Sigmoid colon (tissue), 7 donors: ENCODE data around the gene SLC34A1. TPM values are rescaled to one million over a fixed set of nuclear protein-coding genes. Genes with fewer than 3 reads are reported as not detected.

Source experiments
- DNase-seq: peaks from one replicate; pipeline ENCODE4 v3.0.0-alpha.2; 2019
- H3K27ac ChIP-seq, 4 donors: fragments of 200-600 bp; sonication (generic); one replicate each; pipeline ENCODE4 v1.5.1; 2016 to 2019; ENCODE audit warnings: mild to moderate bottlenecking in 1 of 4
- H3K27me3 ChIP-seq, 3 donors: fragments of 200-600 bp; sonication (generic); one replicate each; pipeline ENCODE4 v1.5.1; 2019; ENCODE audit warnings: mild to moderate bottlenecking in 1 of 3
- H3K36me3 ChIP-seq, 4 donors: fragments of 200-600 bp; sonication (generic); one replicate each; pipeline ENCODE4 v1.5.1; 2016 to 2019
- H3K4me1 ChIP-seq, 4 donors: fragments of 200-600 bp; sonication (generic); one replicate each; pipeline ENCODE4 v1.5.1; 2017 to 2019
- H3K4me3 ChIP-seq, 4 donors: fragments of 200-600 bp; sonication (generic); one replicate each; pipeline ENCODE4 v1.5.1; 2017 to 2019; ENCODE audit warnings: mild to moderate bottlenecking in 2 of 4, moderate library complexity in 1 of 4
- H3K9me3 ChIP-seq, 4 donors: fragments of 200-600 bp in 3 of 4; sonication (generic) in 3 of 4; one replicate each; pipeline versions ENCODE4 v1.5.1 to v1.6.1; 2013 to 2019
- CTCF ChIP-seq, 4 experiments: fragments of 450-650 bp in 3 of 4; fragments of 200-600 bp in 1 of 4; IDR thresholded peaks; one replicate each; pipeline ENCODE4 v1.5.1; 2016 to 2019; ENCODE audit warnings: antibody characterized with exemption in 4 of 4, mild to moderate bottlenecking in 3 of 4, moderate library complexity in 2 of 4
- EP300 ChIP-seq, 4 donors: sonication (generic); formaldehyde crosslinking; IDR thresholded peaks; one replicate each; pipeline ENCODE4 v1.6.1; 2017; ENCODE audit warnings: antibody characterized with exemption in 4 of 4
- POLR2A ChIP-seq, 2 donors: fragments of 450-650 bp; IDR thresholded peaks; one replicate each; pipeline ENCODE4 v1.6.1; 2016; ENCODE audit warnings: antibody characterized with exemption in 2 of 2, mild to moderate bottlenecking in 2 of 2, moderate library complexity in 2 of 2
- POLR2AphosphoS5 ChIP-seq, 4 donors: sonication (generic); formaldehyde crosslinking; IDR thresholded peaks; one replicate each; pipeline ENCODE4 v1.6.1; 2017; ENCODE audit warnings: antibody characterized with exemption in 4 of 4
- WGBS, 2 donors: extraction: QIAGEN DNeasy Blood & Tissue Kit; methylation state at CpG; one replicate each; pipeline ENCODE4 v1.1.7; 2013; 5-methylcytosine and 5-hydroxymethylcytosine counted together
- intact Hi-C: fragments of 100-400 bp; cut with DNase I; formaldehyde crosslinking; loops from one replicate; pipeline ENCODE4 v1.15.1; 2023
- polyA plus RNA-seq, 3 donors: library from polyadenylated mRNA; stranded (reverse); fragments of 200-250 nt; gene quantifications; one replicate each; pipeline ENCODE4 v1.2.3, GENCODE V29; 2013
- total RNA-seq, 4 donors: library from RNA; depleted of rRNA; stranded (reverse); fragments of >200 nt; gene quantifications; one replicate each; pipeline ENCODE4 v1.1.0, GENCODE V29; 2016
- donor health status: healthy with polysubstance abuse.
- donor health status: Bipolar disorder and iron deficiency.
- donor health status: healthy.

The SLC34A1 gene
- total and polyA plus RNA-seq, 7 donors, result 0.04 TPM; not detected in 6

- no peak overlapping the region for H3K4me3 ChIP-seq
- TF ChIP-seq POLR2A (IDR thresholded peaks at IDR 0.05) (no peak), POLR2AphosphoS5 (IDR thresholded peaks at IDR 0.05) (no peak), CTCF (IDR thresholded peaks at IDR 0.05) (no peak), EP300 (IDR thresholded peaks at IDR 0.05) (no peak)
- H3K4me1 ChIP-seq, result peaks cover 0 to 27% (median 24%) of the 10 kb centered on the region in 4 donors
- intact Hi-C loops, result no loop called here
- 70 to 88% methylated on average over 15 of the region's 15 CpGs for WGBS, 2 donors
- H3K27ac ChIP-seq, result no peak overlapping the region
- no peaks in the 10 kb centered on the region for H3K9me3 ChIP-seq
- peaks cover 0 to 26% (median 6%) of the 10 kb centered on the region in 4 donors for H3K36me3 ChIP-seq
- H3K27me3 ChIP-seq, result peaks cover 0 to 22% (median 1%) of the 10 kb centered on the region in 3 donors
- DNase-seq, result no peak
These were observed 59.1 kb downstream of the SLC34A1 start for GRCh38 chr5:177443144-177443983.

- 43 to 66% methylated on average over 7 of the region's 7 CpGs for WGBS, 2 donors
- Histone ChIP-seq H3K36me3 (peaks cover 0 to 26% (median 6%) of the 10 kb centered on the region in 4 donors), H3K4me3 (no peak overlapping the region), H3K27ac (no peak overlapping the region), H3K9me3 (no peaks in the 10 kb centered on the region), H3K4me1 (peaks cover 0 to 27% (median 24%) of the 10 kb centered on the region in 4 donors), H3K27me3 (peaks cover 0 to 32% (median 11%) of the 10 kb centered on the region in 3 donors)
- intact Hi-C loops, result no loop called here
- DNase-seq, result no peak
- TF ChIP-seq POLR2AphosphoS5 (IDR thresholded peaks at IDR 0.05) (peak in 1 of 4 donors; percentile 1), CTCF (IDR thresholded peaks at IDR 0.05) (no peak)
These were observed 60.1 kb downstream of the SLC34A1 start for GRCh38 chr5:177444106-177445051.

- TF ChIP-seq POLR2AphosphoS5 (IDR thresholded peaks at IDR 0.05) (no peak), POLR2A (IDR thresholded peaks at IDR 0.05) (no peak), EP300 (IDR thresholded peaks at IDR 0.05) (no peak), CTCF (IDR thresholded peaks at IDR 0.05) (no peak)
- Histone ChIP-seq H3K27ac (no peak overlapping the region), H3K4me3 (no peak overlapping the region), H3K27me3 (peaks cover 0 to 41% (median 20%) of the 10 kb centered on the region in 3 donors), H3K36me3 (peaks cover 0 to 26% (median 6%) of the 10 kb centered on the region in 4 donors), H3K9me3 (no peaks in the 10 kb centered on the region), H3K4me1 (peaks cover 0 to 27% (median 24%) of the 10 kb centered on the region in 4 donors)
- 28 to 48% methylated on average over 10 of the region's 10 CpGs for WGBS, 2 donors
- intact Hi-C loops, result no loop called here
- DNase-seq, result no peak
These were observed 61.0 kb downstream of the SLC34A1 start for GRCh38 chr5:177445052-177445916.

GRCh38 chr5:177445917-177446199 is 61.6 kb downstream of the SLC34A1 start:
- Histone ChIP-seq H3K36me3 (peaks cover 0 to 20% (median 5%) of the 10 kb centered on the region in 4 donors), H3K9me3 (no peaks in the 10 kb centered on the region), H3K27me3 (peaks cover 0 to 47% (median 25%) of the 10 kb centered on the region in 3 donors), H3K4me3 (peak overlapping the region in 3 of 4 donors; percentile 50 to 61 (median 60)), H3K4me1 (peaks cover 0 to 27% (median 24%) of the 10 kb centered on the region in 4 donors), H3K27ac (no peak overlapping the region)
- WGBS, 2 donors, result 2 to 5% methylated on average over 8 of the region's 8 CpGs
- intact Hi-C loops, result no loop called here
- TF ChIP-seq POLR2AphosphoS5 (IDR thresholded peaks at IDR 0.05) (no peak), CTCF (IDR thresholded peaks at IDR 0.05) (no peak), POLR2A (IDR thresholded peaks at IDR 0.05) (no peak), EP300 (IDR thresholded peaks at IDR 0.05) (no peak)
- DNase-seq, result no peak
